ENCODE results near the gene GSTA1. TPM values are rescaled to one million over a fixed set of nuclear protein-coding genes. Genes with fewer than 3 reads are reported as not detected.

The GSTA1 gene
- total RNA-seq, 4 donors from 2014 or later: 0.90 to 0.95 TPM; not detected in 2

Other genes with a start within 250 kb of the GSTA1 start
- 10 to 100 TPM in 2 of 4 donors, 1 to 10 TPM in 2; 3.8 to 33.2 (median 17.6) TPM for gene TRAM2, start 226.8 kb downstream of the GSTA1 start, total RNA-seq
- 10 to 100 TPM in 3 of 4 donors, 1 to 10 TPM in 1; 9.5 to 65.0 (median 32.8) TPM for gene TMEM14A, start 132.7 kb downstream of the GSTA1 start, total RNA-seq
- gene GSTA2, start 40.3 kb downstream of the GSTA1 start, total RNA-seq: not detected
- gene GSTA5, start 37.0 kb upstream of the GSTA1 start, total RNA-seq: not detected
- gene GSTA3, start 105.9 kb upstream of the GSTA1 start, total RNA-seq: under 1 TPM in 2 of 4 donors, not detected in 2; 0.35 to 0.98 TPM
- gene GSTA4, start 191.5 kb upstream of the GSTA1 start, total RNA-seq: 10 to 100 TPM in 3 of 4 donors, 1 to 10 TPM in 1; 7.7 to 59.2 (median 23.0) TPM

Measured in uterus (tissue), 4 donors.